Colonic mucosa (tissue), 4 donors: ENCODE measurements around the gene LAMA5. TPM values are rescaled to one million over a fixed set of nuclear protein-coding genes. Genes with fewer than 3 reads are reported as not detected.
"Not testable (repeated sequence)": the region's sequence is repeated elsewhere in the genome, so short reads cannot be mapped to it uniquely, and the experiment has no call there.

Experiments used
- DNase-seq: peaks from one replicate; pipeline ENCODE4 v3.0.0-alpha.2; 2020
- H3K27ac ChIP-seq: fragments of 200-600 bp; one replicate; pipeline ENCODE4 v1.8.0; 2021
- H3K27me3 ChIP-seq: fragments of 200-600 bp; one replicate; pipeline ENCODE4 v1.8.0; 2021
- H3K36me3 ChIP-seq: fragments of 200-600 bp; one replicate; pipeline ENCODE4 v1.8.0; 2021
- H3K4me1 ChIP-seq: fragments of 200-600 bp; one replicate; pipeline ENCODE4 v1.8.0; 2021; ENCODE audit warnings: mild to moderate bottlenecking
- H3K4me3 ChIP-seq: fragments of 200-600 bp; one replicate; pipeline ENCODE4 v1.8.0; 2021
- H3K9ac ChIP-seq, 2 donors: one replicate each; pipeline ENCODE4 v1.7.0; 2013; ENCODE audit warnings: control low read depth in 2 of 2, low read depth in 2 of 2, low read length in 2 of 2
- H3K9me3 ChIP-seq: fragments of 200-600 bp; one replicate; pipeline ENCODE4 v1.8.0; 2021
- CTCF ChIP-seq: fragments of 200-600 bp; IDR thresholded peaks from one replicate; pipeline ENCODE4 v1.8.0; 2022; ENCODE audit warnings: antibody characterized with exemption, mild to moderate bottlenecking
- intact Hi-C: fragments of 100-400 bp; cut with DNase I; formaldehyde crosslinking; loops from one replicate; pipeline ENCODE4 v1.14.1; 2022
- total RNA-seq, 2 donors: library from RNA; stranded (reverse); fragmentation: NEBNext Ultra II Directional in 1 of 2; extraction: Animal tissue kit (Norgen Biotek cat#: 25700) in 1 of 2; gene quantifications; one replicate each; pipeline ENCODE4 v1.2.1, GENCODE V29; 2021
- donor health status: healthy.
- donor health status: DM: no; HTN: no; CAD: no.
- donor health status: DM: no; HTN: no; CAD: no.

Gene LAMA5
- total RNA-seq, 2 donors from 2014 or later: 32.5 to 35.5 TPM

- TF ChIP-seq CTCF: no peak
- Histone ChIP-seq H3K27me3 (peaks cover 3% of the 10 kb centered on the region), H3K4me3 (no peak overlapping the region), H3K36me3 (no peaks in the 10 kb centered on the region), H3K27ac (peak overlapping the region; percentile 50), H3K9ac (no peak overlapping the region), H3K4me1 (no peaks in the 10 kb centered on the region), H3K9me3 (no peaks in the 10 kb centered on the region)
- intact Hi-C loops: no loop called here
- no peak for DNase-seq
These were observed 9.3 kb upstream of the LAMA5 start for GRCh38 chr20:62376112-62377063.

- DNase-seq: no peak
- intact Hi-C loops: no loop called here
- Histone ChIP-seq H3K4me1 (no peaks in the 10 kb centered on the region), H3K27ac (peak overlapping the region; percentile 27), H3K4me3 (no peak overlapping the region), H3K9me3 (no peaks in the 10 kb centered on the region), H3K9ac (no peak overlapping the region), H3K27me3 (peaks cover 3% of the 10 kb centered on the region), H3K36me3 (no peaks in the 10 kb centered on the region)
- TF ChIP-seq CTCF: no peak
These were observed 7.4 kb upstream of the LAMA5 start for GRCh38 chr20:62374331-62375152.

- H3K36me3 ChIP-seq, H3K9me3 ChIP-seq, intact Hi-C loops, DNase-seq, H3K4me1 ChIP-seq, H3K4me3 ChIP-seq: not testable (repeated sequence)
- Histone ChIP-seq H3K9ac (peak overlapping the region in 1 of 2 donors; percentile 26), H3K27me3 (peaks cover 11% of the 10 kb centered on the region), H3K27ac (peak overlapping the region; percentile 27)
These were observed 6.6 kb upstream of the LAMA5 start for GRCh38 chr20:62373631-62374179.

- no peaks in the 10 kb centered on the region for H3K36me3 ChIP-seq
- no peak overlapping the region for H3K4me3 ChIP-seq
- H3K9ac ChIP-seq: no peak overlapping the region
- H3K4me1 ChIP-seq: peaks cover 14% of the 10 kb centered on the region
- DNase-seq: no peak
- H3K27ac ChIP-seq: no peak overlapping the region
- TF ChIP-seq CTCF: no peak
- intact Hi-C loops: no loop called here
- peaks cover 25% of the 10 kb centered on the region for H3K27me3 ChIP-seq
- no peaks in the 10 kb centered on the region for H3K9me3 ChIP-seq
These were observed 5.2 kb upstream of the LAMA5 start for GRCh38 chr20:62372042-62372993.

GRCh38 chr20:62371588-62372041, 4.5 kb upstream of the LAMA5 start:
- Histone ChIP-seq H3K4me1 (peaks cover 14% of the 10 kb centered on the region), H3K36me3 (no peaks in the 10 kb centered on the region), H3K4me3 (no peak overlapping the region), H3K27ac (no peak overlapping the region), H3K27me3 (peaks cover 25% of the 10 kb centered on the region), H3K9ac (no peak overlapping the region), H3K9me3 (no peaks in the 10 kb centered on the region)
- no peak for DNase-seq
- TF ChIP-seq CTCF: no peak
- intact Hi-C loops: no loop called here
